NCI-H526 (cell line): ENCODE measurements around the gene ARID1B.

Source experiments
- DNase-seq, 2 experiments: peaks; one replicate each; lab custom pipeline; 2025; lab: John Stamatoyannopoulos, UW

The ARID1B gene

DNA sequence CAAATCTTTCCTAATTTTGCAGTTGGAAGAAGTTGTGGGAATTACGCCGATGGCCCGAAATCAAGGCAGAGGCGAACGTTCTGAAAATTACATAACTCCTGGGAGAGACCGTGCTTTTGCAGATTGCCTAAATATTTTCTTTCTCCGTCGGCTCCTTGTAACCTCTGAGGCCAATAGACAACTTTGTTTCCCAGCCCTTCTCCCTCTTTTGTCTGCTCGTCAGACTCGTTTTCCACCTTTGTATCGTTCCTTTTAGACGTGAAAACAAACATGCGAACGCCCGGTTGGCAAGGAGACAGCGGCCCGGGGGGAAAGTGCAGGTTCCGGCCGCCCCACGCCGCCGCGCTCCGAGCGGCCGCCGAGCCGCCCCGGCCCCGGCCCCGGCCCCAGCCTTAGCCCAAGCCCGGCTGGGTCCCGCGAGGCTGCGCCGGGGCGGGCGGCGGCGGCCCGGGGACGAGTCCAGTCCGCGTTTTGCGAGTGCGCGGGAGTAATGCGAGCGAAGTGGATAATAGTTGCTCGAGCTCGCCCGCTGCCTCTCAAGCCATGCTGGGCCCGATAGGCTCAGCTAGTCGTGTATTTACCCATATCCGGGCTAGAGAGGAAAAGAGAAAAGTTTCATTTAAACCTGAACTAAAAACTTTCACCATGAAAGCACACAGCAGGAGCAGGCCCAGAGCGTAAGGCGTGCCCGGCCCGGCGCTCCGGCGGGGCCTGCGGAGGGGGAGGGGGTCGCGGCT lies at the start of gene ARID1B:
ARID1B (plus strand) TSS at position 539 of the 737 bp plus-strand sequence. CDS start 303 bp downstream, outside the sequence.
- peak; percentile 61 to 92 for DNase-seq

- peak in 1 of 2 experiments; percentile 69 for DNase-seq
Measured at GRCh38 chr6:156727715-156728385, 49.3 kb upstream of the ARID1B start.

DNA sequence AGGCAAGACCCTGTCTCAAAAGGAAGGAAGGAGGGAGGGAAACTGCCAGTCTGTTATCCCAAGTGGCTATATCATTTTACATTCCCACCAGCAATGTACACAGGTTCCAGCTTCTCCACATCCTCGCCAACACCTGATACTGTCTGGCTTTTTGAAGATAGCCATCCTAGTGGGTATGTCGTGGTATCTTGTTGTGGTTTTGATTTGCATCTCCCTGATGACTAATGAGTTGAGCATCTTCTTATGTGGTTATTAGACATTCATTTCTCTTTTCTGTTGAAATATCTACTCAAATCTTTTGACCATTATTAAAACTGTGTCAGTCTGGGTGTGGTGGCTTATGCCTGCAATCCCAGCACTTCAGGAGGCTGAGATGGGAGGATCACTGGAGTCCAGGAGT lies 47.9 kb upstream of the ARID1B start:
- peak in 1 of 2 experiments; percentile 17 for DNase-seq

- DNase-seq: peak; percentile 14 to 55
Measured at GRCh38 chr6:156731396-156731795, 45.8 kb upstream of the ARID1B start.

DNA sequence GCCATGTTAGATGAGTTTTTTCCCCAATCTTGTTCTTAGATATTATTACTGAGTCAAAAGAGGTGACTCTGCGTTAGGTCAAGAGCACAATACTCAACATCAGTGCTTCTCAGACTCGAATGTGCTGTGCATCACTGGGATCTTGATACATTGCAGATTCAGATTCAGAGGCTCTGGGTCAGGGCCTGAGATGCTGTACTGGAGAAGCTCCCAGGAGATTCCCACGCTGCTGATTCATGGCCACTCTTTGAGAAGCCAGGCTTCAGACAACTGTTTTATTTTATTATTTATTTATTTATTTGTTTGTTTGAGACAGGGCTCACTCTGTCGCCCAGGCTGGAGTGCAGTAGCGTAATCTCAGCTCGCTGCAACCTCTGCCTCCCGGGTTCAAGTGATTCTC lies 41.4 kb upstream of the ARID1B start:
- no peak for DNase-seq

DNA sequence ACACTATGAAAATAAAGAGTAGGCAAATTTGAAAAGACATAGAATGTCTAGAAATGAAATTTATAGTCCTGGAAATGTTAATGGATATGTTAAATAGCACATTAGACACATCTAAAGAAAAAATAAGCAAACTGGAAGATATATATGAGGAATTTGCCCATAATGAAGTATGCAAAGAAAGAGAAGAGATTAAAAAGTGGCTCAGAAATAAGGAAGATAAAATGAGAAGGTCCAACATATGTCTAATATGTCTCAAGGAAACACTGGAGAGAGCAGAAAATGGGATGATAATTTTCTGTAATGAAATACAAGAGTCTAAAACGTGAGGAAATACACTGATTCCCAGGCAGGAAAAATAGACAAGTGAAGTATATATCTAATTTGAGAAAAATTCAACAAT lies 36.6 kb upstream of the ARID1B start:
- no peak for DNase-seq

DNA sequence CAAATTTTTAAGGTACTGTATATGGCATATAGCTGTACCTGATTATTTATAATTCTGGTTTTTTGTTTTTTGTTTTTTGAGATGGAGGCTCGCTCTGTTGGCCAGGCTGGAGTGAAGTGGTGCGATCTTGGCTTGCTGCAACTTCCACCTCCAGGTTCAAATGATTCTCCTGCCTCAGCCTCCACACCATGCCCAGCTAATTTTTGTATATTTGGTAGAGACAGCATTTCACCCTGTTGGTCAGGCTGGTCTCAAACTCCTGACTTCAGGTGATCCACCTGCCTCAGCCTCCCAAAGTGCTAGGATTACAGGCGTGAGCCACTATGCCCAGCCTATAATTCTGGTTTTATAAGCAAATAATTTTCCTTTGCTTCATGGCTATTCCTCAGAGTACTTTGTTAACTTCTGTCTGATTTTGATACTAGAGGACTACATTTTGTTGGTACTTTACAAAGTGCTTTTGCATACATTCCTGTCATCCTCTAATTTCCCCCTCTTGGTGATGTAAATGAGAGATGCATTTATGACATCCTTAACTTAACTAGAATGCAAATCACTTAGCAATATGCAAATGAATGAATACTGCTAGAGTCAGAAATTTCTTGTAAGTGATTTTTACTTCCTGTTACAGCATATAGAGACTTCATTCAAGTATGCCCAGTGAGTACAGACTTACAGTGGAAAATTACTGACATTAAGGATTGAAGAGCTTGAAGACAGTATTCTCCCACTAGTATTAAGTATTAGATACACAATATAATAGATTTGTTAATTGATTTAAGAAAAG lies 35.7 kb upstream of the ARID1B start:
- peak; percentile 86 to 95 for DNase-seq

DNA sequence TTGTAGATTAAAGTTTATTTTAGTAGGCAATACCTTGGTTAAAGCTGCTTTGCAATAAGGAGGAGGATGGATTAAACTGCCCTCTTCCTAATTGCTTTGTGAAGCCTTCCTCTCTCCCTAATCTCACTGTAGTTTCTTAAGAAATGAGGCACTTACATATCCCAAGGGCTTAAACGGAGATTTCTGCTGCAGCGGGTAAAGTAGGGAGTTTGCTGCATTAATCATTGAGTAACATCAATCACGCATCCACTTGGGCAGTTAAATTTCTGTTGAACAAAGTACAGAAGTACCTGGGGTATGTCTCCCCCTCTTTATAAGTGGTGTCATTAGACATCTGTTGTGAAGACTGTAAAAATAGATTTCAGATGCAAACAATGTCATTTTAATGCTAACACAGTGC lies 29.5 kb upstream of the ARID1B start:
- no peak for DNase-seq

DNA sequence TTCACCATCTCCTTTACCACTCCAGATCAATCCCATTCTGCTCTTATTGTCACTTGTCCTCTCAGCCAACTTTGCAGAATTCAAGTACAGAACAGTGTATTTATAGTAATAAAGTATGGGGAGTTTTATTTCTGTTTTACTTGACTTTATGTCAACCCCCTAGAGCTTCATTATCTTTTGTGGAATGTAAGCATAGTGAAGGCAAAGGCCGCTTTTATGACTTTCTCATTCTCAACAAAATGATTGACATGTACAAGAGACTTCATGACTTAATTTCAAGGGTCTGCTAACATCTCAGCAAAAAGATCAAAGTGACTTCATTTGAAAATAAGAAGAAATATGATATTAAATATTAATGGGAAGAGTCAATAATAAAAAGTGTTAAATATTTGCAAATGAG lies 28.7 kb upstream of the ARID1B start:
- no peak for DNase-seq

GRCh38 chr6:156752666-156753301 lies 24.4 kb upstream of the ARID1B start:
- DNase-seq: peak; percentile 27 to 61

GRCh38 chr6:156756630-156757610 lies 20.3 kb upstream of the ARID1B start:
- no peak for DNase-seq

DNA sequence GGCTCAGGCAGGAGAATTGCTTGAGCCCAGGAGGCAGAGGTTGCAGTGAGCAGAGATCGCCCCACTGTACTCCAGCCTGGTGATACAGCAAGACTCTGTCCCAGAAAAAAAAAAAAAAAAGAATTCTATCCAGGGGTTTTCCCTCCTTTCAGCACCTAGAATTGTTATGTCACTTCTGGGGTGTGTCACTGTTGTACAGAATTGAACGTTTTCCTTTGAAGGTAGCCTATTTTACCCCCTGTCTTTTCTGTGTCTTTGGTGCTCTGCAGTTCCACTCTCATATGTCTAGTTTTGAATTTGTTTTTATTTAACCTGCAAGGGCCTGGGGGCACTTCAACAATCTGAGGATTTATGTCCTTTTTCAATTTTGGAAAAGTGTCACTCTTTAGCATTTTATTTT lies 19.3 kb upstream of the ARID1B start:
- no peak for DNase-seq

GRCh38 chr6:156760377-156760776 lies 16.8 kb upstream of the ARID1B start:
- DNase-seq: no peak

GRCh38 chr6:156762547-156762946 lies 14.6 kb upstream of the ARID1B start:
- no peak for DNase-seq

DNA sequence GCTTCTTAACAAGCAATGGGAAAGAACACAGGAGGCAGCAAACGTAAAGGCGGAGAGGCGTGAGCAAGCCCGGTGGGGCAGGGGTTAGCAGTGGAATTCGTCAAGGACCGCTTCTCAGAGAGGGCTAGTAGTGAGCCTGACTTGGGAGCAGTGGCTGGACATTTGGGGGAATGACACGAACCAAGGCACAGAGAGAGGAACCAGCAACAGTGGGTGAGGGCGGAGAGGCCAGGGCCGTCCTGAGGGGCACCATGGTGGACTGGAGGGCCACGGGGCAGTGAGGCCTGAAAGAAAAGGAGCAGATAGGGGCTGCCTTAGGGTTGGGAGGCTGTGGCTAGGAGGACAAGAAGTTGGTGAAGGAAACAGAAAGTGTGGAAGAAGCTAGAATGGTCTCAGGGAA lies 12.1 kb upstream of the ARID1B start:
- no peak for DNase-seq

- no peak for DNase-seq
Measured at GRCh38 chr6:156767603-156768467, 9.3 kb upstream of the ARID1B start.

DNA sequence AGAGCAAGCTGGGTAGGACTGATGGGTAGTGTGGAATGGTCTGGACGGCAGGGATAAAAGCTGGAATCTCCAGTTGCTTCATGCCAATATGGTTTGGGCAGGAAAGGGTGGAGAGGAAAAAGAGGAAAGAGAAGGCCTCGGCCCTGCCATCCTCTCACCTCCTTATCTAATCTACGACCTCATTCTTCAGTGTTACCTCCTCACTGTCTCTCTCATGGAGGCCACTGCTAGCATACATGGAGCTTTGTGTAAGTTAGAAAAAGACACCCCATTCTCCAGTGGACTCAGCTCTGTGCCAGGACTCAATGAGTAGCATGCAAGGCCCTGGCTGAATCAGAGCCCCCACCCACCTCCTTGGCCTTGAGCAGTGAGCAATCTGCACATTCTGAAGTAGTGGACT lies 6.1 kb upstream of the ARID1B start:
- no peak for DNase-seq

GRCh38 chr6:156771761-156772160 lies 5.4 kb upstream of the ARID1B start:
- no peak for DNase-seq

GRCh38 chr6:156773476-156773875 lies 3.7 kb upstream of the ARID1B start:
- DNase-seq: no peak
